ENCODE data around the gene CCDC87.
A peak's percentile ranks its signal among the peaks of the same experiment; 100 is the strongest.
"Not testable (repeated sequence)": the region's sequence is repeated elsewhere in the genome, so short reads cannot be mapped to it uniquely, and the experiment has no call there.

Gene CCDC87

GRCh38 chr11:66617155-66617834, 24.4 kb upstream of the CCDC87 start:
- no peak for DNase-seq (ENCODE audit: low read depth, low spot score)

DNA sequence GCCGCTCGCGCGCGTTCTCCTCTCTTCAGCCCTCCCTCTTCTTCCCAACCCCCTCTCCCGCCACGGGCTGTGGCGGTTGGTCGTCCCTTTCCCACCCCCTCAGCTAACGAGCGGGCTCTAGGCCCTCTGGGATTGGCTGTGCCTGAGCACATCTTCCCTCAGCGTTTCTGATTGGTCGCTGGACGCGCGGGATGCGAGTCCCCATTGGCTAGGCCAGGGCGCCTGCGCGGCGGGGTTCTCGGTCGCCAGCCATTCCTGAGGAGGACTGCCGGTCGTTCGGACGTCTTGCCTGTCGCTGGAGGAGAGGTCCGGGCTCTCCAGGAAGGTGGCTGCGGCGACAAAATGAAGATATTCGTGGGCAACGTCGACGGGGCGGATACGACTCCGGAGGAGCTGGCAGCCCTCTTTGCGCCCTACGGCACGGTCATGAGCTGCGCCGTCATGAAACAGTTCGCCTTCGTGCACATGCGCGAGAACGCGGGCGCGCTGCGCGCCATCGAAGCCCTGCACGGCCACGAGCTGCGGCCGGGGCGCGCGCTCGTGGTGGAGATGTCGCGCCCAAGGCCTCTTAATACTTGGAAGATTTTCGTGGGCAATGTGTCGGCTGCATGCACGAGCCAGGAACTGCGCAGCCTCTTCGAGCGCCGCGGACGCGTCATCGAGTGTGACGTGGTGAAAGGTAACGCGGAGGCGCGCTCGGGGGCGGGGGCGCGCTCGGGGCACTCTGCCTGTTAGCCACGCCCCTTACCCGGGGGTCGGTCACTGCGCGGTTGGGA, 23.7 kb upstream of the CCDC87 start, which contains the start of gene RBM14:
Gene RBM14, plus strand, starts transcription at position 252 of the 776 bp plus-strand sequence. Its CDS starts 91 bp downstream, at position 343.
- peak; percentile 97 for DNase-seq (ENCODE audit: low read depth, low spot score)

DNA sequence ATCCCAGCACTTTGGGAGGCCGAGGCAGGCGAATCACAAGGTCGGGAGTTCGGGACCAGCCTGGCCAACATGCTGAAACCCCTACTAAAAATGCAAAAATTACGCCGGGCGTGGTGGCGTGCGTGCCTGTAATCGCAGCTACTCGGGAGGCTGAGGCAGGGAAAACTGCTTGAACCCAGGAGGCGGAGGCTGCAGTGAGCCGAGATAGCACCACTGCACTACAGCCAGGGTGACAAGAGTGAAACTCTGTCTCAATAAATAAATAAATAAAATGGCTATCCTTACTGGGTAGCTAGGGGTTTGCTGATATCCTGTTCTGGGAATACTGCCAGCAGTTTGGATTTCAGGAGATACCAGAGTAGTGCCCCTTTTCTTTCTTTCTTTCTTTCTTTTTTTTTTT, 21.2 kb upstream of the CCDC87 start:
- no peak for DNase-seq (ENCODE audit: low read depth, low spot score)

DNA sequence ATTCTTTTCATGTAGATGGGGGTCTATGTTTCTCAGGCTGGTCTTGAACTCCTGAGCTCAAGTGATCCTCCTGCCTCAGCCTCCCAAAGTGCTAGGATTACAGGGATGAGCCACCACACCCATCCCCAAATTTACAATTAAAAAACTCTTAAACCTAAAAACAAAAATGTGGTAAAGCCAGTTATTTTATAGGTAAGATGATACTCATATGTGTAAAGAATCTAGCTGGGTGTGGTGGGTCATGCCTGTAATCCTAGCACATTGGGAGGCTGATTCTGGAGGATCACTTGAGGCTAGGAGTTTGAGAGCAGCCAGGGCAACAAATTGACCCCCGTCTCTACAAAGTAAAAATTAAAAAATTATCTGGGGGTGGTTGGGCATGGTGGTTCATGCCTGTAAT, 19.6 kb upstream of the CCDC87 start:
- DNase-seq (ENCODE audit: low read depth, low spot score): no peak

GRCh38 chr11:66609721-66610617, 17.1 kb upstream of the CCDC87 start:
- no peak for DNase-seq (ENCODE audit: low read depth, low spot score)

DNA sequence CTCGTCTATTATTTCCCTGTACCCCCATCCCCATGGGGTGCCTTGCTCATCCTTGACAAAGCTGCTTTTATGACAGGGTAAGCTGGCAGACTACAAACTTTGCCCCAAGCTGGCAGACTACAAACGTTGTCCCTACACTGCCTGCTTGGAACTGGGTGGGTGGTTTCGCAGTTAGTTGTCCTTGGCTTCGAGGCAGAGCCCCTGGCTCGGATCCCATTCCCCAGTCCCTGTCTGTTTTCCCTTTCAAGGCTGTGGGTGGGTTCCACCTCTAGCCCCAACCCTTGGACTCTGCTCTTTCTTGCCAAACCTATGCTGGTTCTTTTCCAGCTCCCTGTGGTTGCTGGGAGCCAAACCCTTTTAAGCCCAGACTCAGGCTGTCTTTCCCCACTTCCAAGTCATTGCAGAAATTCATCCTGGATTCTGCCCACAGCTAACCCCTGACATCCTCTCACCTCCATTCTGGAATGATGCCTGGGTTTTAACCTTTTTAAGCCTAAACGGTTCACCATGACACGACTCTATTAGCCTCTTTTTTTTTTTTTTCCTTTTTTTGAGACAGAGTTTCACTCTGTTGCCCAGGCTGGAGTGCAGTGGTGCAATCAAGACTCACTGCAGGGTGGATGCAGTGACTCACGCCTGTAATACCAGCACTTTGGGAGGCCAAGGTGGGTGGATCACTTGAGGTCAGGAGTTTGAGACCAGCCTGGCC, 14.4 kb upstream of the CCDC87 start:
- no peak for DNase-seq (ENCODE audit: low read depth, low spot score)

DNA sequence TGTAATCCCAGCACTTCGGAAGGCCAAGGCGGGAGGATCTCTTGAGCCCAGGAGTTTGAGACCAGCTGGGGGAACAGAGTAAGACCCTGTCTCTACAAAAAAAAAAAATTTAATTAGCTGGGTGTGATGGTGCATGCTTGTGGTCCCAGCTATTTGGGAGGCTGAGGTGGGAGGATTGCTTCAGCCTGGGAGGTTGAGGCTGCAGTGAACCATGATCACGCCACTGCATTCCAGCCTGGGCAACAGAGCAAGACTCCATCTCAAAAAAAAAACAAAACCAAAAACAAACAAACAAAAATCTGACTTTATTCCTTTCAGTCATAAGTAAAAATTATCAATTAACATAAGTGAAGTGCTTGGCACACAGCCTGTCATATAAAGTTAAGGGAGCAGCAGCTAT, 13.7 kb upstream of the CCDC87 start:
- DNase-seq (ENCODE audit: low read depth, low spot score): not testable (repeated sequence)

- no peak for DNase-seq (ENCODE audit: low read depth, low spot score)
Observed at GRCh38 chr11:66604155-66604554, 11.3 kb upstream of the CCDC87 start.

DNA sequence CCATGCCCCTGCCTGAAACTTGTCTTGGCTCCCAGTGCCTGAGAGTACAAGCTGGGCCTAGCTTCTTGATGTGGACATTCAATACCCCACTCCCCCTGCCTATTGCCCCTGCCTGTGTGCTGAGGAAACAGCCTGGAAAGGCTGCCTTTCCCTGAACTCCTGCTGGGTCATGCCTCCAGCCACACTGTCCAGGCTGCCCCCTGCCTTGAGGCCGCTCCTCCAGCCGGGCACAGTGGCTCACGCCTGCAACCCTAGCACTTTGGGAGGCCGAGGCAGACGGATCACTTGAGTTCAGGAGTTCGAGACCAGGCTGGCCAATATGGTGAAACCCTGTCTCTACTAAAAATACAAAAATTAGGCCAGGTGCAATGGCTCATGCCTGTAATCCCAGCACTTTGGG, 10.2 kb upstream of the CCDC87 start:
- no peak for DNase-seq (ENCODE audit: low read depth, low spot score)

DNA sequence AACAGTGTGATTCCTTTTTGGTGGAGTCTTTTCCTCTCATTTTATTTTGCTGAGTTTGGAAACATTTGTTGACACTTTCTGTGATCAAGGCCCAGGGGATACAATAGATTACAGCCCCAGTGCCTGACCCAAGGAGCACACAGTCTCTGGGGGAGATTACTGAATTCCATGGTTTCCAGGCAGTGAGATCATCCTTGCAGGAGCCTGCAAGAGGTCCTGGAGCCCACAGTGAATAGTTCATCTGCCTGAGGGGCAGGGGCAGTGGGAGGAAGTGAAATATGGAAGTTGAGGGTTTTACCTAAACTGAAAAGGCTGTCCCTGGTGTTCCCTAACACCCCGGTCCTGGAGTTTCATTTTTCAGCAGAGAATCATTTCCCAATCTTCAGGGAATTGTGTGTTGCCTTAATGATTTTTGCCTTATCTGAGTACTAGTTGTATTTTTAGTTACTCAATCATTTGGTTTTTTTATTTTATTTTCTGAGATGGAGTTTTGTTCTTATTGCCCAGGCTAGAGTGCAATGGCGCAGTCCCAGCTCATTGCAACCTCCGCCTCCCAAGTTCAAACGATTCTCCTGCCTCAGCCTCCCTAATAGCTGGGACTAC, 7.9 kb upstream of the CCDC87 start:
- DNase-seq (ENCODE audit: low read depth, low spot score): no peak

DNA sequence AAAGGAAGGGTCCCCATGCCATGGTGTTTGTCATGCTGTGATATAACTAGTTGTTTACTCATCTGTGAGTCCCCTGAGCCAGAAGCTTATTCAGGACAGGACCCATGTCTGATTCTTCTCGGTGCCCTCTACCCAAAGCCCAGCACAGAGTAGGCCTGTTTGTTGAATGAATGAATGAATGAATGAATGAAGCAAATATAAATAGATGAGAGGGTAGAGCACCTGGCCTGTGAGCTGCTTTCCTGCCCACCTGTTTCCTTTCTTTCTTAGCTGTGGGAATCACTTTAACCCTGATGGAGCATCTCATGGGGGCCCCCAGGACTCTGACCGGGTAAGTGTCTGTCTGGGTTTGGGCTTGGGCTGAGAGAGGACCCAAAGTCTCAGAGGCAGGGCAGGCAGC, 7.4 kb upstream of the CCDC87 start:
- DNase-seq (ENCODE audit: low read depth, low spot score): no peak

DNA sequence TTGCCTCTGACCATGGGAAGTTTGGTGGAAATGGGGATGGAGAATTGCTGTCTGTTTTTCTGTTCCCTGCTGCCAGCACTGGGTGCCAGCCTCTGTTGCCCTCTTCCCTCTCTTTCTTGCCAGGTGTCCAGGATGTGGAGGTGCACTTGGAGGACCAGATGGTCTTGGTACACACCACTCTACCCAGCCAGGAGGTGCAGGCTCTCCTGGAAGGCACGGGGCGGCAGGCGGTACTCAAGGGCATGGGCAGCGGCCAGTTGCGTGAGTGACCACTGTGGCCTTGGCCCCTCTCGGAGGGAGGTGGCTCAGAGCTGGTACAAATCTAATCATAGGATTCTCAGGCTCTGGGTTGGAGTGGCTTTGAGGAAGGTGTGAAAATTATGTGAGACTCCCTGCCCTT, 6.1 kb upstream of the CCDC87 start:
- no peak for DNase-seq (ENCODE audit: low read depth, low spot score)

DNA sequence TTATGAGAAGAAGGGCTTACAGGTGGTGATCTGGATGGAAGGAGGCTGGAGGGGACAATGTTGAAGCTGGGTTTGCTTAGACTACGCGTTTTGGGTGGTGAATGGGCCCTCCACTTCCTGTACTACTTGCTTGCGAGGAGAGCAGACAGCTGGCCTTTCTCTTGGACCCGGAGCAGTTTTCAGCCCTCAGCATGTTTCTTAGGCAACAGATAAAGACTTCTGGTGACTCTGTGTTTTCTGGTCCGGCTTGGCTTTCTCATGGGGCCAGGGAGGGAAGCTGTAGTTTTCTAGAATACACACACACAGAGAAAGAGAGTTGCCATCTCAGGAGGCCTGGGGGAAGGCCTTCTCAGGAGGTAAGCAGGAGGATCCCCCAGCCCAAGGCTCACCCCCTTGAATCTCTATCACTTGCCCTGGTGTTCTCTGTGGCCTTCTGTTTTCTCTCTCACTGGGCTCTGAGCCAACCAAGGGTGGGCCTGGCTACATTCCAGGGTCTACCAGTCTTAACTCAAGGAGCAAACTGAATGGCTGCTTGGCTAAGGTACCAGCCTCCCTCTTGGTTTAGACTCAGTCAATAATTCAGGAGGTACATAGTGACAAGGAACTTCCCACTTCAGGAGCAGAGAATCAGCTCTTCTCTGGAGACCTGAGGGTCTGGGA, 2.5 kb upstream of the CCDC87 start:
- no peak for DNase-seq (ENCODE audit: low read depth, low spot score)

DNA sequence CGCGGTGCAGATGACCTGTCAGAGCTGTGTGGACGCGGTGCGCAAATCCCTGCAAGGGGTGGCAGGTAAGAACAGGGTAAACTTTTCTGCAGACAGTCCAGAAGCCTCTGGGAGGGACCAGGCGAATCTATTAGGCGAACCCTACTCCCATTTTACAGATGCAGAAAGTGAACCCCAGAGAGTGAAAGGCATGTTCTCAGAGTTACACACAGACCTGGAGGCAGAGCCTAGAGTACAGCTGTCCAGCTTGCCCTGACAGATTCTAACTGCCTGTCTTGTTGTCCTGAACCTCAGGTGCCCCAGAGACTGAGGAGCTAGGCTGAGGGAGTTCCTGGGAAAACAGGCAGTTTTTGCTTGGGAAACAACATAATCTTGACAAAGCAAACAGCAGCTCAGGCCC, 787 bp upstream of the CCDC87 start:
- no peak for DNase-seq (ENCODE audit: low read depth, low spot score)

DNA sequence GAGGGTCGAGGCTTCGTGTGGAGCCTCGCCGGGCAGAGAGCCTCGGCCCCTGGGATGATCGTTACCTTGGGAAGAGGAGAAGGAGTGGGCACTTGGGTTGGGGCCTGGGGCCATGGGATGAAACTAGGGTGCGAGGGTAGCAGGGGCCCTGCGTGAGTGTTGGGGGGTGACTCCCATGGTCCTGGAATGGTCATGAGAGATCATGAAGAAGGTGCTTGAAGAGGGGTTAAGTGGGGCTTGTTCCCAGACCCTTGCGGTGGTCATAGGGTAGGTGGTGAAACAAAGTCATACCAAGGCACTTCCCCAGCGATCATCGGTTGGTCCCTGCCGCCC, 406 bp upstream of the CCDC87 start:
- no peak for DNase-seq (ENCODE audit: low read depth, low spot score)

DNA sequence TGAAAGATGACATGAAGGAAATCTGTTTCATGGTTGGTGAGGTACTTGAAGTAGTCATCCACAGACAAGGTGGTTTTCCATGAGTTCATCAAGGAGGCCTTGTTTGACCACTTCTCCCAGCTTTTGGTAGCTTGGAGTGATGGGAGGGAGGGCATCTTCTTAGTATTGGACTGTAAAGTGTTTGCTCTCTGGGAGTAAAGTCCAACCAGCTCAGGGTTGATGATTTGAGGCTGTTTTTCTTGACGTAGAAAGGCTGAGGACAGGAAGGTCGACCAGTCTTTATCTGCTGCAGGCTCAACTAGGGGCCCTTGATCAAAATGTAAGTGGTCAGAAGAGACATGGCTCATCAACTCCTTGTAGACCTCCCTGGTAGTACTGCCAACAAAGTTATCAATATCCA, 1.7 kb downstream of the CCDC87 start:
- no peak for DNase-seq (ENCODE audit: low read depth, low spot score)

GRCh38 chr11:66589996-66590675, 2.7 kb downstream of the CCDC87 start:
- no peak for DNase-seq (ENCODE audit: low read depth, low spot score)

GRCh38 chr11:66589315-66589714, 3.5 kb downstream of the CCDC87 start:
- DNase-seq (ENCODE audit: low read depth, low spot score): not testable (repeated sequence)

GRCh38 chr11:66586136-66586535, 6.7 kb downstream of the CCDC87 start:
- DNase-seq (ENCODE audit: low read depth, low spot score): no peak

DNA sequence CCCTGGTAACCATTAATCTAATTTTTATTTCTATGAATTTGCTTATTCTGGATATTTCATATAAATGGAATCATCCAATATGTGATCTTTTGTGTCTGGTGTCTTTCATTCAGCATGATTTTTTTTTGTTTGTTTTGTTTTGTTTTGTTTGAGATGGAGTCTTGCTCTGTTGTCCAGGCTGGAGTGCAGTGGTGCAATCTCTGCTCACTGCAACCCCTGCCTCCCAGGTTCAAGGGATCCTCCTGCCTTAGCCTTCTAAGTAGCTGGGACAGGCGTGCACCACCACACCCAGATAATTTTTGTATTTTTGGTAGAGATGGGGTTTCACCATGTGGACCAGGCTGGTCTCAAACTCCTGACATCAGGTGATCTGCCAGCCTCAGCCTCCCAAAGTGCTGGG, 7.4 kb downstream of the CCDC87 start:
- not testable (repeated sequence) for DNase-seq (ENCODE audit: low read depth, low spot score)
